GM12801 (cell line): Measurements from ENCODE around the gene ACAD9.

Experiments
- TF ChIP-seq, protein P1 (sequence below): IDR thresholded peaks from one replicate; pipeline ENCODE4 v1.5.1; 2011; ENCODE audit warnings: control low read depth; ENCODE audit not compliant: insufficient read length; ENCODE audit errors: extremely low read depth

The ACAD9 gene

DNA sequence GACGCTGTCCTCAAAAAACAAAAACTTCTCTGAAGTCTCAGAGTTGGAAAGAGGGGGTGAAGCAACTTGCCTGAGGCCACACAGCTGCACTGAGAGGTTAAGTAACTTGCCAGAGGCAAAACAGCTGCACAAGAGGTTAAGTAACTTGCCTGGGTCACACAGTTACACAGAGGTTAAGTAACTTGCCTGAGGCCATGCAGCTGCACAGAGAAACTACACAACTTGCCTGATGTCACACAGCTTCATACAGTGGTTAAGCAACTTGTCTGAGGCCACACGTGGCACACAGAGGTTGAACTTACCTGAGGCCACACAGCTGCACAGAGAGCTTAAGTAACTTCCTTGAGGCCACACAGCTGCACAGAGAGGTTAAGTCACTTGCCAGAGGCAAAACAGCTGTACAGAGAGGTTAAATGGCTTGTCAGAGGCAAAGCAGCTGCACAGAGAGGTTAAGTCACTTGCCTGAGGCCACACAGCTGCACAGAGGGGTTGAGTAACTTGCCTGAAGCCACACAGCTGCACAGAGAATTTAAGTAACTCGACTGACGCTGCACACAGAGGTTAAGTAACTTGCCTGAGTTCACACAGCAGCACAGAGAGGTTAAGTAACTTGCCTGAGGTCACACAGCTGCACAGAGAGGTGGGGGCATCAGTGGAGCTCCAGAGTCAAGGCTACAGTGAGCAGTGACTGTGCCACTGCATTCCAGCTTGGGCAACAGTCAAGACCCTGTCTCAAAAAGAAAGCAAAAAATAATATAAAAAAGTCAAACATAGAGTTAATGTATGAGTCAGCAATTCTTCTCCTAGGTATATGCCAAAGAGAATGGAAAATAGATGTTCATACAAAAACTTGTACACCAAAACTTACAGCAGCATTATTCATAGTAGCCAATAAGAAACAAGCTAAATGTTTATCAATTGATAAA lies 12.0 kb upstream of the ACAD9 start:
- TF ChIP-seq, protein P1, sequence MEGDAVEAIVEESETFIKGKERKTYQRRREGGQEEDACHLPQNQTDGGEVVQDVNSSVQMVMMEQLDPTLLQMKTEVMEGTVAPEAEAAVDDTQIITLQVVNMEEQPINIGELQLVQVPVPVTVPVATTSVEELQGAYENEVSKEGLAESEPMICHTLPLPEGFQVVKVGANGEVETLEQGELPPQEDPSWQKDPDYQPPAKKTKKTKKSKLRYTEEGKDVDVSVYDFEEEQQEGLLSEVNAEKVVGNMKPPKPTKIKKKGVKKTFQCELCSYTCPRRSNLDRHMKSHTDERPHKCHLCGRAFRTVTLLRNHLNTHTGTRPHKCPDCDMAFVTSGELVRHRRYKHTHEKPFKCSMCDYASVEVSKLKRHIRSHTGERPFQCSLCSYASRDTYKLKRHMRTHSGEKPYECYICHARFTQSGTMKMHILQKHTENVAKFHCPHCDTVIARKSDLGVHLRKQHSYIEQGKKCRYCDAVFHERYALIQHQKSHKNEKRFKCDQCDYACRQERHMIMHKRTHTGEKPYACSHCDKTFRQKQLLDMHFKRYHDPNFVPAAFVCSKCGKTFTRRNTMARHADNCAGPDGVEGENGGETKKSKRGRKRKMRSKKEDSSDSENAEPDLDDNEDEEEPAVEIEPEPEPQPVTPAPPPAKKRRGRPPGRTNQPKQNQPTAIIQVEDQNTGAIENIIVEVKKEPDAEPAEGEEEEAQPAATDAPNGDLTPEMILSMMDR, result no peak

DNA sequence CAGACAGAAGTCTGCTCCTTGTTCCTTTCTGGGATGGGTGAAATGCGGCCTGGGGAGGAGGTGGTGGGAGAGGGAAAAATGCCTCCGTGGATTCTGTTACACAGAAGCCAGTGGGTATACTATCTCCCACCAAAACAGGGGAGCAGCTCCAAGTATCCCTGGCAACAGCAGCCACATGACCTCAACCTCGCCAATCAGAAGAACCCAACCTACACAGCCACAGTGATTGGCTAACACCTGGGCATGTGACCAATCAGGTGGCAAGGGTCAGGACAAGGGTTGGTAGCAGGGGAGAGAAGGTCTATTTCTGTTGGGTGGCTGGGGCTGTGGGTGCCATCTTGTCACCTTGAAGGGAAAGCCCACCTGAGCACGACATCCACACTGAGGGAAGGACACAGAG lies 9.1 kb upstream of the ACAD9 start:
- TF ChIP-seq, protein P1, result no peak

DNA sequence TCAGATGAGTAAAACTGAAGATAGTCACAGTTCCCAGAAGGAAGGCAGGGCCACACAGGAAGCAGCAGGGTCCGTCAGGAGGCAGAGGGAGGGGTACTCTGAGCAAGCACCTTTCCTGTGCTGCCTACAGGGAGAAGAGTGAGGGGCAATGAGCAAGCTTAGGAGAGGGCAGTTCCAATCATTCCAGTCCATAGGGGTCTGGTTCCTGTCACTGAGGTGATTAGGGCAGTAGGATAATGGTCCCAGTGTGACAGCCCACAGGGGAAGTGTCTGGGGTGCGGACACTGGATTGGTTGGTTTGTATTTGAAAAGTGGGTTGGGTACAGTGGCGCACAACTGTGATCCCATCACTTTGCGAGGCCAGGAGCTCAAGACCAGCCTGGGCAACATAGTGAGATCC lies 7.1 kb upstream of the ACAD9 start:
- TF ChIP-seq, protein P1, result no peak

DNA sequence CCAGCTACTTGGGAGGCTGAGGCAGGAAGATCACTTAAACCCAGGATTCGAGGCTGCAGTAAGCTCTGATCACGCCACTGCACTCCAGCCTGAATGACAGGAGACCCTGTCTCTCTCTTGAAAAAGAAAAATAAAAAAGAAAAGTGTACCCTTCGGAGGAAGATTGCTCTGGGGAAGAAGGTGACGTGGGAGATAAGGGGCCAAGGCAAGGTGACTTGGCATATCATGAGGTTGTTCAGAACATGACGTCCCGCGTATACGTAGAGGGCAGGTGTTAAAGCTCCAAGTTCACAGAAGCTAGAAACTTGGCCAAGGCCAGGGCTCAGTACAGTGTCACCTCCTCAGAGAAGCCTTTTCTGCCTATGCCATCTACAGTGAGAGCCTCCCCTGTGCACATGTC lies 6.7 kb upstream of the ACAD9 start:
- TF ChIP-seq, protein P1, result no peak

DNA sequence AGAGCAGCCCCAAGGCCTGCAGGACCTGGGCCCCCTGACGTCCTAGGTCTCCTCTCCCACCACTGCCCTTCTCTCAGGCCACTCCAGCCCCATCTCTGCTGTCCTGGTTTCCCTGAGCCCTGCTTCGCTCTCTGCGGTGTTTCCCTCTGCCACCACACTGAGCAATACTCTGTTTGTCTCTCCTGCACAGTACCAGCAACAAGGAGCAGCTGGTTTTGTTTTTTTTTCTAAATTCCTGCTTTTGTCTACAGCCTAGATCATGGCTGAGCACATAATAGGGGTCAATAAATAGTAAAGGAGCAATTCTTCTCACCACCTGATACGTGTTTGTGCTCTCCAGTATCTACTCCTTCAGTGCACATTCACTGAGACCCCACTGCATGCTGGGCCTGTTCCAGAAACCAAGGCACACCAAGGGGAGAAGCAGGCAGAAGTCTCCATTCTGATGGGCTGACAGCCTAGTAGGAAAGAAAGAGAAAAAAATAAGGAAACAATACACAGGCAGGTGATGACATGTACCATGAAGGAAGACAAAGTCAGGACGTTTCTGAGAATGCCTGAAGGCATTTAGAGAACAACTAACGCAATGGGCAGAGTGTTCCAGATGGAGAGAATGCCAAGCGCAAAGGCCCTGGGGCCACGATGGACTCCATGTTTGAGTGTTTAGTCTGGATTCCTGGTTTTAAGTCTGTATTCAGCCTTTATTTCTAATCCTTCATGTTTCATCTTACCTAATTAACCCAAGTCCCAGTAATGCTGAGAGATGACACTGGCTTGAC lies 6.0 kb upstream of the ACAD9 start:
- TF ChIP-seq, protein P1, result no peak

DNA sequence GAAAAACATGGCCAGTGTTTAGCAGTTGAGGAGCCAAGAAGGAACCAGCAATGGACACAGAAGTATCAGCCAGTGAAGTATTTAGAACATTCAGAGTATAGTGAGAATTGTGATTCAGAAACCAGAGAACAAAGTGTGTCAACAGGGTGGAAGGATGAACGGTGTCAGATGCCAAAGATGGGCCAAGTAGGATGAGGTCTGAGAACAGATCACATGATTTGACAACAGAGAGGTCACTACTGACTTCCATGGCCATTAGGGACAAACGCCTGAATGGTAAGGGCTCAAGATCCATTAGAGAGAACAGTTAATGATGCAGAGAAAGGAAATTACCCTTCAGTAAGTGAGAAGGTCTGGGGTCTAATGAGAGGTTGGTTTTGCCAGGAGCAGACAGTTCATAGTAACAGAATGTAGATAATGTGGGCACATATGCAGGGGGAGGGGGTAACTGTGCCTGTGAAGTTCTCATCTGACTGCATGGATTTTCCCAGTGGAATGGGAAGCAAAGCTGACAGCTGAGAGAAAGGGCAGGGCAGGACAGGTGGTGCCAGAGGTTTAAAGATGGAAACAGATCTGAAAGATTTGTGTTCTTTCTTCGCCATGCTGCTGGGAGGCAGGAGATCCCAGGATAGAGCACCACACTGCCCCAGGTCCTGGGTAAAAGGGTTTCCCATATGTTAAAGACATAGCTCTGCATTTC lies 4.8 kb upstream of the ACAD9 start:
- TF ChIP-seq, protein P1, result no peak

DNA sequence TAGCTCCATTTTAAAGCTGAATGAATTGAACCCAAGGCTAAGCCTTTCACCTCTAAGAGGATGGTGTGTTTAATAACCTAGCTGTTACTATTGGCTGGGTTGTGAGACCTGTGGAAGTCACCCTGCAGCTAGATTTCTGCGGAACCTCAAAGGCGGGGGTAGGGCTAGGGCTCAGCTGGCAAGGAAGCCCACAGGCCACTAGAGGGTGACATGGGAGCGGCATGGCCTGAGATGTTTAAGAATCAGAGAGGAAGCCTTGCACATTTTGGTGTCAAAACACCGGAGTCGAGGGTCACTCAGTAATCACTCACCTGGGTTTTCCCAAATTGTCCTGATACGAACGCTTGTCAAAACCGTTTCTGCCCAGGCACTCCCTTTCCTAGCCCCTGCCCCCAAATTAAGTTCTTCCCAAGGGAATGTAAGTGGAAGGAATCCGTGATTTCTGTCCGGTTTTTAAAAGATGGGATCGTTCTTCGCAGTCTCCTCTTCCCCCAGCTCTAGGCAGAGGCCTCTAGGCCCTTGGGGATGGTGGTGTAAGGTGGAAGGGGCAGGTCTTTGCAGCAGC lies 3.8 kb upstream of the ACAD9 start:
- TF ChIP-seq, protein P1, result no peak
